Measurements from ENCODE around the gene TPK1. TPM values are rescaled to one million over a fixed set of nuclear protein-coding genes. Genes with fewer than 3 reads are reported as not detected.
"Not testable (repeated sequence)": the region's sequence is repeated elsewhere in the genome, so short reads cannot be mapped to it uniquely, and the experiment has no call there.

Gene TPK1
- total and polyA plus RNA-seq, 2 of the 8 experiments (the other 6 are each of a cell fraction or from before 2014, with no cell fraction given), result 1.9 to 2.7 TPM

DNA sequence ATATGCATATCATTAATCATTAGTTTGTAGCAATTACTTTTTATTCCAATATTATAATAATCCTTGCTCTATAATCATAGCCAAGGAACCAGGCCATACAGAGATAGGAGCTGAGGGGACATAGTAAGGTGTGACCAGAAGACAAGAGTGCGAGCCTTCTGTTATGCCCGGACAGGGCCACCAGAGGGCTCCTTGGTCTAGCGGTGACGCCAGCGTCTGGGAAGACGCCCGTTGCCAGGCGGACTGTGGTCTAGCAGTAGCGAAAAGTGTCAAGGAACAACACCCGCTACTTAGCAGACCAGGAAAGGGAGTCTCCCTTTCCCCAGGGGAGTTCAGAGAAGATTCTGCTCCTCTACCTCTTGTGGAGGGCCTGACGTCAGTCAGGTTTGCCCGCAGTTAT lies 109.0 kb downstream of the TPK1 start:
- H3K14ac ChIP-seq (ENCODE audit: insufficient read length); H3K4me2 ChIP-seq (ENCODE audit: insufficient read depth in 1 of 2, low read depth in 2 of 2, low read length in 2 of 2); FAIRE-seq; H3K27ac ChIP-seq (ENCODE audit: low read depth, low read length); H3K27me3 ChIP-seq (replicated peaks in 1 of 4; ENCODE audit: control insufficient read depth in 3 of 4, extremely low read depth in 1 of 4, insufficient read depth in 3 of 4, low read length in 3 of 4); H3K9ac ChIP-seq (replicated peaks in 1 of 4; ENCODE audit: extremely low read depth in 1 of 4, low read depth in 3 of 4, low read length in 3 of 4); H3K23ac ChIP-seq (ENCODE audit: insufficient read length); H3K9me3 ChIP-seq (ENCODE audit: insufficient read depth in 2 of 2, low read depth in 1 of 2, low read length in 1 of 2); H2BK5ac ChIP-seq (ENCODE audit: low read depth, low read length); H3K23me2 ChIP-seq (ENCODE audit: low read depth, low read length); H4K8ac ChIP-seq (ENCODE audit: extremely low read depth, insufficient read depth, low read length); H2BK120ac ChIP-seq (replicated peaks; ENCODE audit: low read depth, low read length); H3K36me3 ChIP-seq (ENCODE audit: control insufficient read depth in 2 of 4, insufficient read depth in 4 of 4, low read length in 3 of 4); H3K56ac ChIP-seq (replicated peaks; ENCODE audit: insufficient read length, low read depth, low read length); H2BK12ac ChIP-seq (ENCODE audit: low read depth, low read length); H2AFZ ChIP-seq (ENCODE audit: low read length); H3K79me2 ChIP-seq (ENCODE audit: control insufficient read depth in 1 of 2, insufficient read depth in 2 of 2, low read length in 2 of 2); H2BK20ac ChIP-seq (ENCODE audit: low read length); POLR2A ChIA-PET (ENCODE audit: partially characterized antibody); H3K79me1 ChIP-seq (ENCODE audit: low read depth, low read length); H3K4me1 ChIP-seq (replicated peaks in 1 of 4; ENCODE audit: control insufficient read depth in 3 of 4, insufficient read depth in 4 of 4, low read length in 3 of 4); H4K20me1 ChIP-seq (replicated peaks in 1 of 2; ENCODE audit: control insufficient read depth in 1 of 2, insufficient read depth in 2 of 2, low read length in 2 of 2); H2AK5ac ChIP-seq (ENCODE audit: low read depth, low read length); H3K18ac ChIP-seq (ENCODE audit: extremely low read depth, low read length); H4K91ac ChIP-seq (replicated peaks; ENCODE audit: insufficient read length, low read length); H3K4me3 ChIP-seq (ENCODE audit: extremely low read depth in 1 of 4, insufficient read depth in 2 of 4, low read depth in 3 of 4, low read length in 4 of 4); H4K5ac ChIP-seq (ENCODE audit: insufficient read length, low read depth, low read length); H2BK15ac ChIP-seq (ENCODE audit: low read length); H3K4ac ChIP-seq (replicated peaks; ENCODE audit: insufficient read length, low read depth, low read length): not testable (repeated sequence)
- peak in 1 of 2 experiments; percentile 54 for DNase-seq (ENCODE audit: low read depth in 1 of 2, low spot score in 2 of 2)
- TF ChIP-seq RFX5 (IDR thresholded peaks at IDR 0.05; ENCODE audit: borderline replicate concordance, low read depth, low read length) (peak; percentile 63; the same call in 1 of the 2 replicates), RAD21 (IDR thresholded peaks at IDR 0.05 in 1 of 2, conservative IDR thresholded peaks at IDR 0.05 in 1 of 2; ENCODE audit: low read depth in 2 of 2, low read length in 2 of 2) (peak; percentile 39 to 54)
- TF ChIP-seq, protein P1, sequence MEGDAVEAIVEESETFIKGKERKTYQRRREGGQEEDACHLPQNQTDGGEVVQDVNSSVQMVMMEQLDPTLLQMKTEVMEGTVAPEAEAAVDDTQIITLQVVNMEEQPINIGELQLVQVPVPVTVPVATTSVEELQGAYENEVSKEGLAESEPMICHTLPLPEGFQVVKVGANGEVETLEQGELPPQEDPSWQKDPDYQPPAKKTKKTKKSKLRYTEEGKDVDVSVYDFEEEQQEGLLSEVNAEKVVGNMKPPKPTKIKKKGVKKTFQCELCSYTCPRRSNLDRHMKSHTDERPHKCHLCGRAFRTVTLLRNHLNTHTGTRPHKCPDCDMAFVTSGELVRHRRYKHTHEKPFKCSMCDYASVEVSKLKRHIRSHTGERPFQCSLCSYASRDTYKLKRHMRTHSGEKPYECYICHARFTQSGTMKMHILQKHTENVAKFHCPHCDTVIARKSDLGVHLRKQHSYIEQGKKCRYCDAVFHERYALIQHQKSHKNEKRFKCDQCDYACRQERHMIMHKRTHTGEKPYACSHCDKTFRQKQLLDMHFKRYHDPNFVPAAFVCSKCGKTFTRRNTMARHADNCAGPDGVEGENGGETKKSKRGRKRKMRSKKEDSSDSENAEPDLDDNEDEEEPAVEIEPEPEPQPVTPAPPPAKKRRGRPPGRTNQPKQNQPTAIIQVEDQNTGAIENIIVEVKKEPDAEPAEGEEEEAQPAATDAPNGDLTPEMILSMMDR (IDR thresholded peaks at IDR 0.05; ENCODE audit: control extremely low read depth in 1 of 3, insufficient read depth in 1 of 3, low read depth in 1 of 3, low read length in 3 of 3), result peak; percentile 29 to 51 (median 30); a peak in 3 of 4 replicates
- WGBS, 2 experiments (ENCODE audit: extremely low coverage in 1 of 2, insufficient coverage in 1 of 2, insufficient read length in 1 of 2, insufficient replicate concordance in 2 of 2, low coverage in 1 of 2, low lambda C conversion rate in 2 of 2, missing lambda C conversion rate in 1 of 2), result 95% methylated on average over 12 of the region's 12 CpGs; no CpG with 5 or more reads in 1 of the 2 experiments
- CTCF ChIA-PET (ENCODE audit: partially characterized antibody), result interaction anchor here (0.7 to 1.3 kb wide), 3 partner anchors 9 to 21 kb away, joined by 3 to 5 read pairs (median 3); no protein-coding TSS in a partner anchor

All from H1 (cell line).